ENCODE measurements around the gene UNKL.
A peak's percentile ranks its signal among the peaks of the same experiment; 100 is the strongest.

UNKL gene

GRCh38 chr16:1428511-1428910 is 14.0 kb upstream of the UNKL start:
- H3K27ac Mint-ChIP-seq: peak overlapping the region; percentile 61
- no peaks in the 10 kb centered on the region for H3K36me3 Mint-ChIP-seq
- H3K4me3 Mint-ChIP-seq: no peak overlapping the region
- H3K4me1 Mint-ChIP-seq: no peaks in the 10 kb centered on the region
- no peaks in the 10 kb centered on the region for H3K9me3 Mint-ChIP-seq
- peak; percentile 62 for ATAC-seq
- peak in 1 of 2 donors; percentile 72 for DNase-seq (ENCODE audit: low spot score in 2 of 2)

DNA sequence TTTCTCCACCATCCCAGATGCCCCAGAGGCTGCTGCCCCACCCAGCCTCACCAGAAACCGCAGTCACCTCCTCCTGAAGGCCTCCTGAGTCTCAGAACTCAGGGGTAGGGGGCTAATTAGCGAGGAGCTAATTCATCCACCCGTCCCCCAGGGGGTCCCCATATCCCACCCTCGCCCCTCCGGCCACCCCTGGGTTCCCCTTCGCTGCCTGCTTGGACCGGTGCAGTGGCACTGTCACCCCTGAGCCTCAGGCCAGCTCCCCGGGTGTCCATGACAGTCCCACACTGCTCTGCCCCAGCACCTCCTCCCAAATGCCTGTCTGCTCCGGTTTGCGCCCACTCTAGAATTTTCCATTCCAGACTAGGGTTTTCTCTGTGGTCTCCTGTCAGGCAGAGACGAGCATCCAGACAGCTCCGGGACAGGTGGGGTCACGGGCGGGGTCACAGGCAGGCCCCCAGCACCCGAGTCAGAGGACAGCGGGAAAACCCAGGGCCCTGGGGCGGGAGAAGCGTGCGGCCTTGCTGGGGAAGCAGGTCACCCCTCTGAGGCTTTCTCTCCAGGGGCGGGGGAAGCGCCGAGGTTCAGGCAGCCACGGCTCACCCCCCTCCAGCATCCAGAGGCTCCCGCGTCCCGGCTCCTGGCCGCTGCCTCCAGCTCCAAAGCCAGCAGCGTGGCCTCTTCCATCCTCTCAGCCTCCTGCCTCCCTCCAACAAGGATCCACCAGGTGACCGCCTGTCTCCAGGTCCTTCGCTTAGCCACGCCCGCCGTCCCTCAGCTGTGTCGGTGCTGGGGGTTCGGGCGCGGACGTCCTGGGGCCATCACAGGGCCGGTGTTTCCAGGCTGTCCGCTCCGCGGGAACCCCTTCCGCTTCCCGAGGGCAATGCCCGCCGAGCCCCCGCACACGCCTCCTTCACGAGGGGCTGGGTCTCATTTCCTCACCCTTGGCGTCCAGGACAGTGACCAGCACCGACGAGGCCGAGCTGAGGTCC is 13.3 kb upstream of the UNKL start:
- no peaks in the 10 kb centered on the region for H3K9me3 Mint-ChIP-seq
- DNase-seq (ENCODE audit: low spot score in 2 of 2) (no peak), ATAC-seq (no peak)
- no peaks in the 10 kb centered on the region for H3K4me1 Mint-ChIP-seq
- H3K36me3 Mint-ChIP-seq: no peaks in the 10 kb centered on the region
- H3K4me3 Mint-ChIP-seq: no peak overlapping the region
- H3K27ac Mint-ChIP-seq: peak overlapping the region; percentile 61

DNA sequence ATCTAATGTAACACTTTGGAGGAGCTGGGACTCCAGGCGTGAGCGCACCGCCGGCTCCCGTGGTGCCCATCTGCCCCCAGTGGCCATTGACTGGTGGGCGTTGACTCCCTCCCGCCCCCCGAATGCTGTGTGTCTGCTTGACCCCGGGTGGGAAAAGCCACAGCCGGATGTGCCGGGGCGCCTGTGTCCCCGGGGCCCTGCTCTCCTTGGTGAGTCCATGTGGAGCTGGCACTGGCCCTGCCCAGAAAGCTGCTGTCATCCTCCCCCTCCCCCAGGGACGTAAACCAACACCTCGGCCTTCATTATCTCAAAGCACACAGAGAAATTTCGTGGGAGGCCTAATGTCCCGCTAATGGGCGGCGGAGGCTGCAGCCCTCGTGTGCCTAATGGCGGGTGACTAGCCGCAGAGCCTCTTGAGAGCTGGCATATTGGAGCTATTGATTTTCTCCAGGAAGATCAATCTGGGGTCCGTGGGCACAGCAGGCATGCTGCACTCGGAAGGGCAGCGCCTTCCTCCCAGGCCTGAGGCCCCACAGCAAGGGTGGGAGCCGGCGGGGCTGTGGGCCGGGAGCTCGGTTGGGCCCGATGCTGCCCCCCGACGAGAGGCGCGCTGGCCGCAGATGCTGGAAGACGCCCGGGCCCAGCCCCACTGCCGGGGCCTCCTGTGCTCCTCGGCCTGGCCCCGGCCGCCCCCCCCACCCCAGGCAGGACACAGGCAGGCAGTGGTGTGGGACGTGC is 12.4 kb upstream of the UNKL start:
- DNase-seq (ENCODE audit: low spot score in 2 of 2) (no peak), ATAC-seq (no peak)
- no peak overlapping the region for H3K4me3 Mint-ChIP-seq
- H3K9me3 Mint-ChIP-seq: no peaks in the 10 kb centered on the region
- no peaks in the 10 kb centered on the region for H3K36me3 Mint-ChIP-seq
- peaks cover 6% of the 10 kb centered on the region for H3K4me1 Mint-ChIP-seq
- H3K27ac Mint-ChIP-seq: no peak overlapping the region

GRCh38 chr16:1425616-1426370 is 11.3 kb upstream of the UNKL start:
- H3K36me3 Mint-ChIP-seq: peaks cover 6% of the 10 kb centered on the region
- peaks cover 7% of the 10 kb centered on the region for H3K4me1 Mint-ChIP-seq
- H3K27ac Mint-ChIP-seq: peak overlapping the region; percentile 43
- no peaks in the 10 kb centered on the region for H3K9me3 Mint-ChIP-seq
- no peak overlapping the region for H3K4me3 Mint-ChIP-seq
- no peak for DNase-seq (ENCODE audit: low spot score in 2 of 2)
- ATAC-seq: no peak

GRCh38 chr16:1424028-1424427 is 9.5 kb upstream of the UNKL start:
- DNase-seq (ENCODE audit: low spot score in 2 of 2) (no peak), ATAC-seq (no peak)
- H3K36me3 Mint-ChIP-seq: peaks cover 24% of the 10 kb centered on the region
- H3K9me3 Mint-ChIP-seq: no peaks in the 10 kb centered on the region
- peaks cover 7% of the 10 kb centered on the region for H3K4me1 Mint-ChIP-seq
- H3K4me3 Mint-ChIP-seq: no peak overlapping the region
- peak overlapping the region; percentile 80 for H3K27ac Mint-ChIP-seq

GRCh38 chr16:1422076-1422475 is 7.6 kb upstream of the UNKL start:
- no peak for ATAC-seq
- Mint-ChIP-seq H3K4me3 (peak overlapping the region; percentile 84), H3K27ac (peak overlapping the region; percentile 100), H3K4me1 (peaks cover 13% of the 10 kb centered on the region), H3K36me3 (peaks cover 43% of the 10 kb centered on the region), H3K9me3 (no peaks in the 10 kb centered on the region)
- no peak for DNase-seq (ENCODE audit: low spot score in 2 of 2)

GRCh38 chr16:1420111-1420539 is 5.6 kb upstream of the UNKL start:
- Mint-ChIP-seq H3K4me3 (peak overlapping the region; percentile 84), H3K9me3 (no peaks in the 10 kb centered on the region), H3K36me3 (peaks cover 58% of the 10 kb centered on the region), H3K27ac (peak overlapping the region; percentile 100), H3K4me1 (peaks cover 13% of the 10 kb centered on the region)
- DNase-seq (ENCODE audit: low spot score in 2 of 2) (no peak), ATAC-seq (no peak)

- Mint-ChIP-seq H3K36me3 (peaks cover 87% of the 10 kb centered on the region), H3K27ac (peak overlapping the region; percentile 27), H3K4me3 (no peak overlapping the region)
Observed at GRCh38 chr16:1416521-1416941, 2.0 kb upstream of the UNKL start.

GRCh38 chr16:1413684-1414531 is 596 bp downstream of the UNKL start:
- H3K4me3 Mint-ChIP-seq: peak overlapping the region; percentile 72
- peaks cover 6% of the 10 kb centered on the region for H3K4me1 Mint-ChIP-seq
- DNase-seq (ENCODE audit: low spot score in 2 of 2): peak; percentile 74 to 89
- H3K36me3 Mint-ChIP-seq: peaks cover 88% of the 10 kb centered on the region
- ATAC-seq: peak; percentile 73
- no peaks in the 10 kb centered on the region for H3K9me3 Mint-ChIP-seq
- peak overlapping the region; percentile 80 for H3K27ac Mint-ChIP-seq

More at GRCh38 chr16:1416521-1416941, 2.0 kb upstream of the UNKL start:
- ATAC-seq (no peak), DNase-seq (ENCODE audit: low spot score in 2 of 2) (no peak)
- Mint-ChIP-seq H3K4me1 (peaks cover 6% of the 10 kb centered on the region), H3K9me3 (no peaks in the 10 kb centered on the region)

- Mint-ChIP-seq H3K36me3 (peaks cover 84% of the 10 kb centered on the region), H3K9me3 (no peaks in the 10 kb centered on the region), H3K4me1 (peaks cover 7% of the 10 kb centered on the region), H3K4me3 (peak overlapping the region; percentile 72), H3K27ac (peak overlapping the region; percentile 80)
- no peak for DNase-seq (ENCODE audit: low spot score in 2 of 2)
- no peak for ATAC-seq
Observed at GRCh38 chr16:1412847-1413246, 1.7 kb downstream of the UNKL start.

- DNase-seq (ENCODE audit: low spot score in 2 of 2) (peak; percentile 98 to 99), ATAC-seq (peak; percentile 93)
- peaks cover 22% of the 10 kb centered on the region for H3K4me1 Mint-ChIP-seq
- peak overlapping the region; percentile 71 for H3K4me3 Mint-ChIP-seq
- H3K36me3 Mint-ChIP-seq: peaks cover 79% of the 10 kb centered on the region
- H3K27ac Mint-ChIP-seq: peak overlapping the region; percentile 61
- H3K9me3 Mint-ChIP-seq: no peaks in the 10 kb centered on the region
Observed at GRCh38 chr16:1408171-1408837, 6.2 kb downstream of the UNKL start.

GRCh38 chr16:1407753-1408152 is 6.8 kb downstream of the UNKL start:
- peaks cover 24% of the 10 kb centered on the region for H3K4me1 Mint-ChIP-seq
- no peak for DNase-seq (ENCODE audit: low spot score in 2 of 2)
- ATAC-seq: no peak
- H3K9me3 Mint-ChIP-seq: no peaks in the 10 kb centered on the region
- H3K4me3 Mint-ChIP-seq: peak overlapping the region; percentile 71
- peaks cover 79% of the 10 kb centered on the region for H3K36me3 Mint-ChIP-seq
- peak overlapping the region; percentile 61 for H3K27ac Mint-ChIP-seq

DNA sequence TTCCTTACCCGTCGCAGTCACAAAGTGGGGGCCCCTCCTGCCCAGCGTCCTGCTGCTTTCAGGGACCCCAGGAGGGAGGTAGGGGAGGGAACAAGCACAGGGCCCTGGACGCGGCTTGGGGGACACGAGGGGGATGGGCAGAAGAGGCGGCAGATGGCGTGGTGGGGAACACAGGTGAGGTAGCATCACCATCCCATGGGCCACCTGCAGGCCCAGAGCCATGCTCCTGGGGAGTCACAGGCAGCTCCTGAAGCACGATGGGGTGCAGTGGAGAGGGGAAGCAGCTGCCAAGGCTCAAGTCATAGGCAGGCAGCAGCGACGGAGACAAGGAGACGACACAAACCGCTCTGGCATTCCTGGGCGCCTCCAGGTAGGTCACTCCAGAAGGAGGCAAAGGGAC is 10.8 kb downstream of the UNKL start:
- Mint-ChIP-seq H3K36me3 (peaks cover 75% of the 10 kb centered on the region), H3K4me1 (peaks cover 34% of the 10 kb centered on the region), H3K9me3 (no peaks in the 10 kb centered on the region), H3K27ac (no peak overlapping the region), H3K4me3 (no peak overlapping the region)
- no peak for ATAC-seq
- no peak for DNase-seq (ENCODE audit: low spot score in 2 of 2)

GRCh38 chr16:1403036-1403435 is 11.5 kb downstream of the UNKL start:
- H3K4me1 Mint-ChIP-seq: peaks cover 29% of the 10 kb centered on the region
- no peaks in the 10 kb centered on the region for H3K9me3 Mint-ChIP-seq
- no peak for DNase-seq (ENCODE audit: low spot score in 2 of 2)
- no peak for ATAC-seq
- H3K27ac Mint-ChIP-seq: no peak overlapping the region
- peaks cover 71% of the 10 kb centered on the region for H3K36me3 Mint-ChIP-seq
- no peak overlapping the region for H3K4me3 Mint-ChIP-seq
